AG09319 (cell line): ENCODE results near the gene IGFBP1.

Experiments used
- DNase-seq: peaks from one replicate; pipeline ENCODE4 v3.0.0-alpha.2; 2010; ENCODE audit warnings: low read depth; ENCODE audit errors: extremely low read depth
- TF ChIP-seq, protein P1 (sequence below): IDR thresholded peaks from 2 replicates; pipeline ENCODE4 v1.5.1; 2011; ENCODE audit warnings: low read depth, mild to moderate bottlenecking, inconsistent platforms, low read length, moderate library complexity

IGFBP1 gene

GRCh38 chr7:45898222-45898621 is 9.9 kb downstream of the IGFBP1 start:
- TF ChIP-seq, protein P1, sequence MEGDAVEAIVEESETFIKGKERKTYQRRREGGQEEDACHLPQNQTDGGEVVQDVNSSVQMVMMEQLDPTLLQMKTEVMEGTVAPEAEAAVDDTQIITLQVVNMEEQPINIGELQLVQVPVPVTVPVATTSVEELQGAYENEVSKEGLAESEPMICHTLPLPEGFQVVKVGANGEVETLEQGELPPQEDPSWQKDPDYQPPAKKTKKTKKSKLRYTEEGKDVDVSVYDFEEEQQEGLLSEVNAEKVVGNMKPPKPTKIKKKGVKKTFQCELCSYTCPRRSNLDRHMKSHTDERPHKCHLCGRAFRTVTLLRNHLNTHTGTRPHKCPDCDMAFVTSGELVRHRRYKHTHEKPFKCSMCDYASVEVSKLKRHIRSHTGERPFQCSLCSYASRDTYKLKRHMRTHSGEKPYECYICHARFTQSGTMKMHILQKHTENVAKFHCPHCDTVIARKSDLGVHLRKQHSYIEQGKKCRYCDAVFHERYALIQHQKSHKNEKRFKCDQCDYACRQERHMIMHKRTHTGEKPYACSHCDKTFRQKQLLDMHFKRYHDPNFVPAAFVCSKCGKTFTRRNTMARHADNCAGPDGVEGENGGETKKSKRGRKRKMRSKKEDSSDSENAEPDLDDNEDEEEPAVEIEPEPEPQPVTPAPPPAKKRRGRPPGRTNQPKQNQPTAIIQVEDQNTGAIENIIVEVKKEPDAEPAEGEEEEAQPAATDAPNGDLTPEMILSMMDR = no peak
- no peak for DNase-seq

DNA sequence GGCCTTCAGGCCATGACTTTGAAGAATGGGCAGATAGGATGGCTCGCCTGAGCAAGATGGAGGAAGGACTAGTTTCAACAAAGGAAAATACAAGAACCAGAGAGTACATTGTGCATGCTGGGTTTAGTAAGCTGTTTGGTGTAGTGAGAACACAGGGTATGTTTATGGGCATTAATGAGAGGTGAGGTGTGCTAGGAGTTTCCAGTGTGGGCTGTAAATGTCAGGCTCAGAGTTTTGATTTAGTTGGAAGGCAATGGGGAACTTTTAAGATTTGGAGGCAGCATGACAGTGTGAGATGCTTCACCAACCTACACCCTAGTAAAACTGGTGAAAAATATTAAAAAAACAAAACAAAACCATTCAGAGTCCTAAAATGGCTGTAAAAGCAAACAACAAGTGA is 13.3 kb downstream of the IGFBP1 start:
- TF ChIP-seq, protein P1 = no peak

GRCh38 chr7:45902820-45903219 is 14.5 kb downstream of the IGFBP1 start:
- TF ChIP-seq, protein P1 = no peak
- no peak for DNase-seq

More for the DNA sequence above, 13.3 kb downstream of the IGFBP1 start:
- no peak for DNase-seq

DNA sequence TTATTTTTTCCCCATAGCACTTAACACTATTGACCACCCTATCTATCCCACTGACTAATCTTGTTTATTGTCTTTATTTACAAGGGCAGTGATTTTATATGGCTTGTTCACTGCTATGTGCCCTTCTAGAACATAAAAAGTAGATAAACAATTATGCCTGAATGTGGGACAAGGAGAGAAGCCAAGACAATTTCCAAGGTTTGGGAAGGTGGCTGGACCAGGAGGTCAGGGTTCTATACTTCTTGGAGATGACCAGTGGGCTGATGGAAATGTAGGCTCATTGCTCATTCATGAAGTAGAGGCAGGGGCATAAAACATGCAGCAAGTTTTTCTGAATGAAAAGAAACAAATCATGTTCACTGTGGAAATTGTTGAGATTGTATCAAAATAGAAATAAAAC is 21.3 kb downstream of the IGFBP1 start:
- TF ChIP-seq, protein P1 = no peak
- DNase-seq = no peak

GRCh38 chr7:45910855-45911254 is 22.6 kb downstream of the IGFBP1 start:
- no peak for DNase-seq
- TF ChIP-seq, protein P1 = no peak

DNA sequence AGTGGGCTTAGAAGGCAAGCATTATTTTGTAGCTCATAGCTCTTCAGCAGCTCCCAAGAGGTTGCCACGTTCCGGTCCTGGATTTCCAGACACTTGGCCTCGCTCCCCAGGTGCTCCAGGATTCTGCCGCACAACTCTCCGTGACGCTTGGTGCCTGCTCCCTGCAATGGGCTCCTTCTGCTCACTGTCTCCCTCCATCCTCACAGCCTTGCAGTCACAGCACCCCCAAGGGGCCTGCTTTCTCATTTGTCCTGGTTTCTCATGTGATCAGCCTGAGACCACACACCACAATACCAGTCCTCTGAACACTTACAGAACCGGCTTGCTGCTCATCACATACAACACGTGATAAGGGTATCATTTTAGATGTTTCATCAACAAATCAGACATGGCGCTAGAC is 23.0 kb downstream of the IGFBP1 start:
- TF ChIP-seq, protein P1 = no peak
- no peak for DNase-seq

DNA sequence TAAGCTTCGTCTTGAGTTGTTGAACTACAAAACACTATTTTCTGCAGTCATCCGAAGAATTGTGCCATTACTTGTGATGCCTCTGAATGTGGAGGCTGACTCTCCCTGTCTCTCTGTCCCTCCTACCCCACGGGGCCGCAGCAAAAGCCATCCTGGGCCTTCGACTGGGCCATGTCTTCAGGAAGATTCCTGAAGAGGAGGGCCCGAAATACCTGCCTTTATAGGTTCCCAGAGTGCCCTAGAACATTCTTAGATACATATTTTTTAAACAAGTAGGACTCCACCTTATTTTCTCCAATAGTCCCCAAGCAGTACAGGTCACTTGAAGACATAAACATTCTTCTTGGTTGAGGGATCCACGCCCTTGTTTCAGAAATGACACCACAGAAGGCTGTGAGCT is 24.7 kb downstream of the IGFBP1 start:
- no peak for DNase-seq
- TF ChIP-seq, protein P1 = no peak
